ENCODE data around the gene CFAP92.

The CFAP92 gene

GRCh38 chr3:129015388-129016105 lies 21.7 kb upstream of the CFAP92 start:
- H3K36me3 ChIP-seq (ENCODE audit: control insufficient read depth in 2 of 2, insufficient read depth in 2 of 2, low read length in 2 of 2), result peaks cover 0 to 2% of the 10 kb centered on the region in 2 donors
- peak overlapping the region; percentile 37 for H3K27ac ChIP-seq (ENCODE audit: low read length)
- H3K9me3 ChIP-seq (ENCODE audit: control insufficient read depth in 2 of 2, low read length in 2 of 2), result no peaks in the 10 kb centered on the region
- H3K9ac ChIP-seq (ENCODE audit: low read length in 2 of 2), result no peak overlapping the region
- H3K27me3 ChIP-seq (ENCODE audit: control insufficient read depth in 1 of 2, insufficient read depth in 2 of 2, low read length in 2 of 2), result no peaks in the 10 kb centered on the region
- peaks cover 21% of the 10 kb centered on the region for H3K4me1 ChIP-seq (ENCODE audit: control insufficient read depth, insufficient read depth, low read length)
- H3K4me3 ChIP-seq (ENCODE audit: low read length in 2 of 2), result no peak overlapping the region

DNA sequence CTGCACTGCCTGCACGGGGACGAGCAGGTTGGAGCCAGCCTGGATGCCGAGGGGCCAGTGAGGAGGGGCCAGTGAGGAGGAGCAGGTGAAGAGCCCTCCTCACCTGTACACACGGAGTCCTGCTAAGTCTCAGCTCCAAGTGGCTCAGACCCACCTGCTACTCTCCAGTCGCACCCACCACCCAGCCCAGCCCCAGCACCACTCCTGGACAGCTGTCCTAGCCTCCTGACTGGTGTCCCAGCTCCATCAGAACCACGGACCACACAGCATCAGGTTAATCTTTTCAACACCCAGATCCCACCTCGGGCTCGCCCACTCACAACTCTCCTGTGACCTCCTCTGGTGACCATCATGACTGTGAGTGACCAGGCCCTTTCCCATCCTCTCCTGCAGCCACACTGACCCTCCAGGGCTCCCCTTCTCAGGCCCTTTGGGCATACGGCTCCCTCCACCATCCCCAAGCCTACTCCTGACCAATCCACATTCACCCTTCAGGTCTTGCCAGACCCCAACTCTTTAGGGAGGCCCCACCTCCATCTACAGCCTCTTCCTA lies 21.0 kb upstream of the CFAP92 start:
- Histone ChIP-seq H3K9me3 (ENCODE audit: control insufficient read depth in 2 of 2, low read length in 2 of 2) (no peaks in the 10 kb centered on the region), H3K27me3 (ENCODE audit: control insufficient read depth in 1 of 2, insufficient read depth in 2 of 2, low read length in 2 of 2) (no peaks in the 10 kb centered on the region), H3K4me1 (ENCODE audit: control insufficient read depth, insufficient read depth, low read length) (peaks cover 19% of the 10 kb centered on the region), H3K4me3 (ENCODE audit: low read length in 2 of 2) (no peak overlapping the region), H3K9ac (ENCODE audit: low read length in 2 of 2) (no peak overlapping the region), H3K27ac (ENCODE audit: low read length) (no peak overlapping the region), H3K36me3 (ENCODE audit: control insufficient read depth in 2 of 2, insufficient read depth in 2 of 2, low read length in 2 of 2) (peaks cover 0 to 2% of the 10 kb centered on the region in 2 donors)

GRCh38 chr3:129014148-129014547 lies 20.3 kb upstream of the CFAP92 start:
- H3K9me3 ChIP-seq (ENCODE audit: control insufficient read depth in 2 of 2, low read length in 2 of 2), result no peaks in the 10 kb centered on the region
- H3K4me3 ChIP-seq (ENCODE audit: low read length in 2 of 2), result no peak overlapping the region
- peak overlapping the region; percentile 37 for H3K27ac ChIP-seq (ENCODE audit: low read length)
- no peaks in the 10 kb centered on the region for H3K27me3 ChIP-seq (ENCODE audit: control insufficient read depth in 1 of 2, insufficient read depth in 2 of 2, low read length in 2 of 2)
- H3K9ac ChIP-seq (ENCODE audit: low read length in 2 of 2), result no peak overlapping the region
- H3K4me1 ChIP-seq (ENCODE audit: control insufficient read depth, insufficient read depth, low read length), result peaks cover 19% of the 10 kb centered on the region
- peaks cover 0 to 2% of the 10 kb centered on the region in 2 donors for H3K36me3 ChIP-seq (ENCODE audit: control insufficient read depth in 2 of 2, insufficient read depth in 2 of 2, low read length in 2 of 2)

GRCh38 chr3:129013491-129013891 lies 19.6 kb upstream of the CFAP92 start:
- H3K36me3 ChIP-seq (ENCODE audit: control insufficient read depth in 2 of 2, insufficient read depth in 2 of 2, low read length in 2 of 2), result peaks cover 0 to 2% of the 10 kb centered on the region in 2 donors
- H3K27ac ChIP-seq (ENCODE audit: low read length), result peak overlapping the region; percentile 37
- H3K9me3 ChIP-seq (ENCODE audit: control insufficient read depth in 2 of 2, low read length in 2 of 2), result no peaks in the 10 kb centered on the region
- peaks cover 19% of the 10 kb centered on the region for H3K4me1 ChIP-seq (ENCODE audit: control insufficient read depth, insufficient read depth, low read length)
- H3K9ac ChIP-seq (ENCODE audit: low read length in 2 of 2), result no peak overlapping the region
- no peak overlapping the region for H3K4me3 ChIP-seq (ENCODE audit: low read length in 2 of 2)
- no peaks in the 10 kb centered on the region for H3K27me3 ChIP-seq (ENCODE audit: control insufficient read depth in 1 of 2, insufficient read depth in 2 of 2, low read length in 2 of 2)

GRCh38 chr3:129010310-129010956 lies 16.6 kb upstream of the CFAP92 start:
- Histone ChIP-seq H3K27ac (ENCODE audit: low read length) (no peak overlapping the region), H3K9me3 (ENCODE audit: control insufficient read depth in 2 of 2, low read length in 2 of 2) (no peaks in the 10 kb centered on the region), H3K4me1 (ENCODE audit: control insufficient read depth, insufficient read depth, low read length) (peaks cover 17% of the 10 kb centered on the region), H3K36me3 (ENCODE audit: control insufficient read depth in 2 of 2, insufficient read depth in 2 of 2, low read length in 2 of 2) (no peaks in the 10 kb centered on the region), H3K27me3 (ENCODE audit: control insufficient read depth in 1 of 2, insufficient read depth in 2 of 2, low read length in 2 of 2) (peaks cover 0 to 1% of the 10 kb centered on the region in 2 donors), H3K9ac (ENCODE audit: low read length in 2 of 2) (no peak overlapping the region), H3K4me3 (ENCODE audit: low read length in 2 of 2) (no peak overlapping the region)

DNA sequence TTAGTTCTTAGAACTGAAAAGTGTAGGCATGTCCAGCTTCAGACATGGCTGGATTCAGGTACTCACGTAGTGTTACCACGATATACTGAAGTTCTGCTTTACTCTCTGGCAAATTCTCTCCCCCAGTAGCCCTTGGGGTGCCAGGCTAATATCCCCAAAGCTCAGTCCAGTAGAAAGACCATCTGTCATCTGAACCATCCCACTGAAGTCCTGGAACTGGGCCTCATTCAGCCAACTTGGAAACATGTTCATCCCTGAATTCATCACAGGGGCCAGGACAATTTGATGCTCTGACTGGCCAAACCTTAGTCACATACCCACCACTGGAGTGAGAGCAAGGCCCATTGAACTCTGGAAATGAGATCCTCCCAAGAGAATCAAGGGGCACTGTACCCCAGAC lies 15.4 kb upstream of the CFAP92 start:
- H3K27ac ChIP-seq (ENCODE audit: low read length), result no peak overlapping the region
- peaks cover 8 to 11% of the 10 kb centered on the region in 2 donors for H3K27me3 ChIP-seq (ENCODE audit: control insufficient read depth in 1 of 2, insufficient read depth in 2 of 2, low read length in 2 of 2)
- H3K9me3 ChIP-seq (ENCODE audit: control insufficient read depth in 2 of 2, low read length in 2 of 2), result no peaks in the 10 kb centered on the region
- H3K4me1 ChIP-seq (ENCODE audit: control insufficient read depth, insufficient read depth, low read length), result peaks cover 17% of the 10 kb centered on the region
- no peaks in the 10 kb centered on the region for H3K36me3 ChIP-seq (ENCODE audit: control insufficient read depth in 2 of 2, insufficient read depth in 2 of 2, low read length in 2 of 2)
- no peak overlapping the region for H3K4me3 ChIP-seq (ENCODE audit: low read length in 2 of 2)
- H3K9ac ChIP-seq (ENCODE audit: low read length in 2 of 2), result no peak overlapping the region

DNA sequence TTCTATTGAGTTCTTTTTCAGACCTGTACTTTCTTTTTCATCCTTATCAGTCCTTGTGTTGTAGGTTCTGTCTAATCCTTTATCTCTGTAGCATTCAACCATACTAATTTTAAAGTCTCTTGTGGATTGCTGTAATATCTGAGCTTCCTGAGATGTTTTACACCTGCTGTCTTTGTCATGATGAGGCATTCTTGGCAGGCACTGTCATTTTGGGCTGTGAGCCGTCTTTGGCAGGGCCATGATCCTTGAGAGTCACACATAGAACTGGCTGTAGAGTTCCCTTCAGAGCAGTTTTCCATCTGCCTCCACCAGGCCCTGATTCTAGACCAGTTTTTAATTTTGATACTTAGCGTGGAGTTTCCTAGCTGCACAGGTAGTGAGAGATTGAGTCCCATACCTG lies 13.9 kb upstream of the CFAP92 start:
- H3K27ac ChIP-seq (ENCODE audit: low read length), result no peak overlapping the region
- no peaks in the 10 kb centered on the region for H3K36me3 ChIP-seq (ENCODE audit: control insufficient read depth in 2 of 2, insufficient read depth in 2 of 2, low read length in 2 of 2)
- no peak overlapping the region for H3K4me3 ChIP-seq (ENCODE audit: low read length in 2 of 2)
- H3K9me3 ChIP-seq (ENCODE audit: control insufficient read depth in 2 of 2, low read length in 2 of 2), result no peaks in the 10 kb centered on the region
- no peak overlapping the region for H3K9ac ChIP-seq (ENCODE audit: low read length in 2 of 2)
- peaks cover 16 to 21% of the 10 kb centered on the region in 2 donors for H3K27me3 ChIP-seq (ENCODE audit: control insufficient read depth in 1 of 2, insufficient read depth in 2 of 2, low read length in 2 of 2)
- H3K4me1 ChIP-seq (ENCODE audit: control insufficient read depth, insufficient read depth, low read length), result peaks cover 25% of the 10 kb centered on the region

DNA sequence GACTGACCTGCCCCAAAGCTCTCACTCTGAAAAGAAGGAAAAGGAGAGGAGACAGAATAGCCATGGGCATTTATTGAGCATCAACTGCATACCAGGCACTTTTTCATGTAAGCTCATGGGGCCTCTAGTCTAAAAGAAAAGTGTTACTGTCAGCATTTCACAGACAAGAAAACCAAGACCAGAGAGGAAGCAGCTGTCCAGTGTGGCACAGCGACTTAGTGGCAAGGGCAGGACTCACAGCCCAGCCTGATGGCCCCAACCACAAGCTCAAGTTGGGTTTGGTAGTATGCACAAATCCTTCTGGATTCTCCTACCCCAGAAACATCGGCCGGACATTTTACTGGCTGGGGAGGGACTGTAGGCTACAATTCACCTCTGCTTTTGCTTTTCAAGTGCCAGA lies 13.0 kb upstream of the CFAP92 start:
- peaks cover 34% of the 10 kb centered on the region for H3K4me1 ChIP-seq (ENCODE audit: control insufficient read depth, insufficient read depth, low read length)
- no peaks in the 10 kb centered on the region for H3K9me3 ChIP-seq (ENCODE audit: control insufficient read depth in 2 of 2, low read length in 2 of 2)
- peaks cover 21 to 30% of the 10 kb centered on the region in 2 donors for H3K27me3 ChIP-seq (ENCODE audit: control insufficient read depth in 1 of 2, insufficient read depth in 2 of 2, low read length in 2 of 2)
- H3K9ac ChIP-seq (ENCODE audit: low read length in 2 of 2), result no peak overlapping the region
- peak overlapping the region in 1 of 2 donors; percentile 29 for H3K4me3 ChIP-seq (ENCODE audit: low read length in 2 of 2)
- no peak overlapping the region for H3K27ac ChIP-seq (ENCODE audit: low read length)
- H3K36me3 ChIP-seq (ENCODE audit: control insufficient read depth in 2 of 2, insufficient read depth in 2 of 2, low read length in 2 of 2), result no peaks in the 10 kb centered on the region

GRCh38 chr3:129005526-129006303 lies 11.8 kb upstream of the CFAP92 start:
- H3K27me3 ChIP-seq (ENCODE audit: control insufficient read depth in 1 of 2, insufficient read depth in 2 of 2, low read length in 2 of 2), result peaks cover 21 to 41% of the 10 kb centered on the region in 2 donors
- no peak overlapping the region for H3K4me3 ChIP-seq (ENCODE audit: low read length in 2 of 2)
- no peak overlapping the region for H3K9ac ChIP-seq (ENCODE audit: low read length in 2 of 2)
- H3K27ac ChIP-seq (ENCODE audit: low read length), result no peak overlapping the region
- H3K36me3 ChIP-seq (ENCODE audit: control insufficient read depth in 2 of 2, insufficient read depth in 2 of 2, low read length in 2 of 2), result no peaks in the 10 kb centered on the region
- H3K9me3 ChIP-seq (ENCODE audit: control insufficient read depth in 2 of 2, low read length in 2 of 2), result no peaks in the 10 kb centered on the region
- H3K4me1 ChIP-seq (ENCODE audit: control insufficient read depth, insufficient read depth, low read length), result peaks cover 46% of the 10 kb centered on the region

GRCh38 chr3:129004639-129005295 lies 10.9 kb upstream of the CFAP92 start:
- Histone ChIP-seq H3K27me3 (ENCODE audit: control insufficient read depth in 1 of 2, insufficient read depth in 2 of 2, low read length in 2 of 2) (peaks cover 23 to 43% of the 10 kb centered on the region in 2 donors), H3K9ac (ENCODE audit: low read length in 2 of 2) (peak overlapping the region in 1 of 2 donors; percentile 21), H3K9me3 (ENCODE audit: control insufficient read depth in 2 of 2, low read length in 2 of 2) (no peaks in the 10 kb centered on the region), H3K27ac (ENCODE audit: low read length) (no peak overlapping the region), H3K4me1 (ENCODE audit: control insufficient read depth, insufficient read depth, low read length) (peaks cover 50% of the 10 kb centered on the region), H3K4me3 (ENCODE audit: low read length in 2 of 2) (peak overlapping the region; percentile 7 to 40), H3K36me3 (ENCODE audit: control insufficient read depth in 2 of 2, insufficient read depth in 2 of 2, low read length in 2 of 2) (no peaks in the 10 kb centered on the region)
